Thymus (tissue), 11 donors: ENCODE results near the gene MED12L. TPM values are rescaled to one million over a fixed set of nuclear protein-coding genes. Genes with fewer than 3 reads are reported as not detected.

Experiments
- DNase-seq, 9 donors: peaks; one replicate each; pipeline ENCODE4 v3.0.0-alpha.2; 2013; ENCODE audit warnings: low spot score in 9 of 9, low read depth in 6 of 9, missing footprints in 1 of 9
- H3K27ac ChIP-seq, 2 donors: one replicate each; pipeline ENCODE4 v1.5.1; 2013; ENCODE audit warnings: control low read depth in 1 of 2, low read depth in 1 of 2, low read length in 1 of 2, mild to moderate bottlenecking in 1 of 2, moderate library complexity in 1 of 2
- H3K27me3 ChIP-seq, 2 donors: one replicate each; pipeline ENCODE4 v1.5.1; 2013; ENCODE audit warnings: low read length in 1 of 2; ENCODE audit not compliant: control insufficient read depth in 2 of 2, insufficient read depth in 1 of 2
- H3K36me3 ChIP-seq, 2 donors: one replicate each; pipeline ENCODE4 v1.5.1; 2013; ENCODE audit warnings: low read length in 1 of 2, mild to moderate bottlenecking in 1 of 2, moderate library complexity in 1 of 2; ENCODE audit not compliant: control insufficient read depth in 2 of 2, insufficient read depth in 2 of 2
- H3K4me1 ChIP-seq, 2 donors: one replicate each; pipeline ENCODE4 v1.5.1; 2013; ENCODE audit warnings: low read length in 2 of 2; ENCODE audit not compliant: control insufficient read depth in 2 of 2, insufficient read depth in 2 of 2
- H3K4me3 ChIP-seq, 2 donors: one replicate each; pipeline ENCODE4 v1.5.1; 2013; ENCODE audit warnings: low read length in 2 of 2, control low read depth in 1 of 2, mild to moderate bottlenecking in 1 of 2
- H3K9me3 ChIP-seq, 2 donors: one replicate each; pipeline ENCODE4 v1.5.1; 2013; ENCODE audit warnings: low read length in 1 of 2, mild to moderate bottlenecking in 1 of 2; ENCODE audit not compliant: control insufficient read depth in 2 of 2, insufficient read depth in 1 of 2
- WGBS: extraction: QIAGEN DNeasy Blood & Tissue Kit; methylation state at CpG from one replicate; pipeline ENCODE4 v1.1.7; 2013; 5-methylcytosine and 5-hydroxymethylcytosine counted together
- polyA plus RNA-seq: library from polyadenylated mRNA; stranded (reverse); fragments of 200-250 nt; gene quantifications from one replicate; pipeline ENCODE4 v1.2.3, GENCODE V29; 2013
- total RNA-seq: library from RNA; stranded (reverse); fragments of 120-200 nt; gene quantifications from one replicate; pipeline ENCODE4 v1.2.4, GENCODE V29; 2013
- donor health status: healthy.

MED12L gene
- total and polyA plus RNA-seq, 2 donors: 0.30 to 1.7 TPM

GRCh38 chr3:151276038-151276686 is 190.7 kb downstream of the MED12L start:
- no peak for DNase-seq
- Histone ChIP-seq H3K27ac (no peak overlapping the region), H3K36me3 (no peaks in the 10 kb centered on the region), H3K9me3 (no peaks in the 10 kb centered on the region), H3K4me1 (peaks cover 3 to 37% of the 10 kb centered on the region in 2 donors), H3K4me3 (no peak overlapping the region), H3K27me3 (no peaks in the 10 kb centered on the region)
- 83% methylated on average over 2 of the region's 2 CpGs for WGBS

- H3K4me1 ChIP-seq: peaks cover 3 to 37% of the 10 kb centered on the region in 2 donors
- no peaks in the 10 kb centered on the region for H3K27me3 ChIP-seq
- WGBS: 67% methylated on average over 6 of the region's 6 CpGs
- no peaks in the 10 kb centered on the region for H3K9me3 ChIP-seq
- no peak overlapping the region for H3K4me3 ChIP-seq
- H3K27ac ChIP-seq: no peak overlapping the region
- peak in 1 of 9 donors; percentile 54 for DNase-seq
- no peaks in the 10 kb centered on the region for H3K36me3 ChIP-seq
These were observed 191.2 kb downstream of the MED12L start for GRCh38 chr3:151276687-151277042.

GRCh38 chr3:151278230-151278629 is 192.8 kb downstream of the MED12L start, which contains the start of gene P2RY14:
Gene P2RY14 (minus strand): TSS chr3:151278542. CDS start chr3:151214316, 64,226 bp downstream.
- 13% methylated on average over 4 of the region's 4 CpGs for WGBS
- peak in 3 of 9 donors; percentile 21 to 60 (median 36) for DNase-seq
- no peaks in the 10 kb centered on the region for H3K9me3 ChIP-seq
- H3K27me3 ChIP-seq: no peaks in the 10 kb centered on the region
- H3K27ac ChIP-seq: peak within 1 kb of the TSS; percentile 8 to 39
- peaks cover 3 to 37% of the 10 kb centered on the region in 2 donors for H3K4me1 ChIP-seq
- no peak within 1 kb of the TSS for H3K4me3 ChIP-seq
- H3K36me3 ChIP-seq: no peaks in the 10 kb centered on the region

- no peak overlapping the region for H3K27ac ChIP-seq
- 97% methylated on average over 9 of the region's 9 CpGs for whole genome bisulfite sequencing
These were observed 196.3 kb downstream of the MED12L start for GRCh38 chr3:151281671-151282324.

GRCh38 chr3:151282921-151283320 is 197.5 kb downstream of the MED12L start:
- peaks cover 3 to 24% of the 10 kb centered on the region in 2 donors for H3K4me1 ChIP-seq
- no peaks in the 10 kb centered on the region for H3K36me3 ChIP-seq
- DNase-seq: peak in 7 of 9 donors; percentile 37 to 82 (median 50)
- H3K27me3 ChIP-seq: no peaks in the 10 kb centered on the region
- no peak overlapping the region for H3K4me3 ChIP-seq
- no peak overlapping the region for H3K27ac ChIP-seq
- no peaks in the 10 kb centered on the region for H3K9me3 ChIP-seq
- 1% methylated on average over 1 of the region's 1 CpG for WGBS

More at GRCh38 chr3:151281671-151282324, 196.3 kb downstream of the MED12L start:
- no peaks in the 10 kb centered on the region for H3K9me3 ChIP-seq
- no peak for DNase-seq
- H3K4me1 ChIP-seq: peaks cover 3 to 27% of the 10 kb centered on the region in 2 donors
- H3K27me3 ChIP-seq: no peaks in the 10 kb centered on the region
- H3K36me3 ChIP-seq: no peaks in the 10 kb centered on the region
- H3K4me3 ChIP-seq: no peak overlapping the region

GRCh38 chr3:151283387-151283786 is 197.9 kb downstream of the MED12L start:
- DNase-seq: no peak
- Histone ChIP-seq H3K36me3 (no peaks in the 10 kb centered on the region), H3K9me3 (no peaks in the 10 kb centered on the region), H3K27ac (no peak overlapping the region), H3K4me3 (no peak overlapping the region), H3K4me1 (peaks cover 3 to 19% of the 10 kb centered on the region in 2 donors), H3K27me3 (no peaks in the 10 kb centered on the region)
- 91% methylated on average over 4 of the region's 4 CpGs for WGBS

- H3K27me3 ChIP-seq: no peaks in the 10 kb centered on the region
- peak in 3 of 9 donors; percentile 16 to 55 (median 27) for DNase-seq
- no peak overlapping the region for H3K27ac ChIP-seq
- no peaks in the 10 kb centered on the region for H3K9me3 ChIP-seq
- H3K36me3 ChIP-seq: no peaks in the 10 kb centered on the region
- peaks cover 0 to 17% of the 10 kb centered on the region in 2 donors for H3K4me1 ChIP-seq
- WGBS: 31% methylated on average over 5 of the region's 5 CpGs
- H3K4me3 ChIP-seq: no peak overlapping the region
These were observed 198.5 kb downstream of the MED12L start for GRCh38 chr3:151283907-151284461.

- Histone ChIP-seq H3K4me3 (no peak overlapping the region), H3K4me1 (peaks cover 0 to 10% of the 10 kb centered on the region in 2 donors), H3K27ac (no peak overlapping the region), H3K27me3 (no peaks in the 10 kb centered on the region), H3K36me3 (no peaks in the 10 kb centered on the region), H3K9me3 (no peaks in the 10 kb centered on the region)
- no peak for DNase-seq
- WGBS: 94% methylated on average over 1 of the region's 1 CpG
These were observed 200.5 kb downstream of the MED12L start for GRCh38 chr3:151285940-151286339.

GRCh38 chr3:151289445-151289844 is 204.0 kb downstream of the MED12L start:
- no peak for DNase-seq
- peaks cover 0 to 3% of the 10 kb centered on the region in 2 donors for H3K4me1 ChIP-seq
- H3K4me3 ChIP-seq: no peak overlapping the region
- H3K27me3 ChIP-seq: no peaks in the 10 kb centered on the region
- no peaks in the 10 kb centered on the region for H3K9me3 ChIP-seq
- no peaks in the 10 kb centered on the region for H3K36me3 ChIP-seq
- 46% methylated on average over 3 of the region's 3 CpGs for WGBS
- H3K27ac ChIP-seq: no peak overlapping the region
